Superior temporal gyrus (tissue), 1 donor: ENCODE measurements around the gene TGIF2.
"Not testable (repeated sequence)": the region's sequence is repeated elsewhere in the genome, so short reads cannot be mapped to it uniquely, and the experiment has no call there.

Experiments
- DNase-seq: peaks from one replicate; pipeline ENCODE4 v3.0.0-alpha.2; 2016; ENCODE audit errors: extremely low spot score

The TGIF2 gene

GRCh38 chr20:36547186-36548005 lies 26.0 kb upstream of the TGIF2 start:
- no peak for DNase-seq

GRCh38 chr20:36548006-36548315 lies 25.4 kb upstream of the TGIF2 start:
- DNase-seq = no peak

GRCh38 chr20:36548704-36549627 lies 24.4 kb upstream of the TGIF2 start:
- no peak for DNase-seq

GRCh38 chr20:36549628-36549941 lies 23.8 kb upstream of the TGIF2 start:
- no peak for DNase-seq

- no peak for DNase-seq
Observed at GRCh38 chr20:36549942-36550789, 23.2 kb upstream of the TGIF2 start.

- no peak for DNase-seq
Observed at GRCh38 chr20:36550790-36551299, 22.6 kb upstream of the TGIF2 start.

GRCh38 chr20:36555248-36555647 lies 18.1 kb upstream of the TGIF2 start:
- no peak for DNase-seq

GRCh38 chr20:36562724-36563123 lies 10.7 kb upstream of the TGIF2 start:
- DNase-seq = no peak

GRCh38 chr20:36563374-36563773 lies 10.0 kb upstream of the TGIF2 start:
- DNase-seq = no peak

- DNase-seq = not testable (repeated sequence)
Observed at GRCh38 chr20:36564078-36564725, 9.2 kb upstream of the TGIF2 start.

GRCh38 chr20:36564726-36565121 lies 8.7 kb upstream of the TGIF2 start:
- DNase-seq = not testable (repeated sequence)

GRCh38 chr20:36565520-36565919 lies 7.9 kb upstream of the TGIF2 start:
- DNase-seq = no peak

- no peak for DNase-seq
Observed at GRCh38 chr20:36569847-36570429, 3.5 kb upstream of the TGIF2 start.

GRCh38 chr20:36571564-36572504 lies 1.6 kb upstream of the TGIF2 start:
- no peak for DNase-seq

- no peak for DNase-seq
Observed at GRCh38 chr20:36572701-36573102, 695 bp upstream of the TGIF2 start.

- DNase-seq = no peak
Observed at GRCh38 chr20:36573798-36574365, 485 bp downstream of the TGIF2 start.

GRCh38 chr20:36574366-36575135 lies 1.2 kb downstream of the TGIF2 start:
- DNase-seq = no peak

- no peak for DNase-seq
Observed at GRCh38 chr20:36576081-36576445, 2.7 kb downstream of the TGIF2 start.
